GM18867 (cell line): Measurements from ENCODE around the gene EIF1AD.

Experiments
- ATAC-seq: cut with Tn5 transposase; IDR thresholded peaks from one replicate; pipeline ENCODE4 v1.9.1; 2021; ENCODE audit warnings: mild to moderate bottlenecking, moderate library complexity; ENCODE audit not compliant: unreplicated experiment

The EIF1AD gene

DNA sequence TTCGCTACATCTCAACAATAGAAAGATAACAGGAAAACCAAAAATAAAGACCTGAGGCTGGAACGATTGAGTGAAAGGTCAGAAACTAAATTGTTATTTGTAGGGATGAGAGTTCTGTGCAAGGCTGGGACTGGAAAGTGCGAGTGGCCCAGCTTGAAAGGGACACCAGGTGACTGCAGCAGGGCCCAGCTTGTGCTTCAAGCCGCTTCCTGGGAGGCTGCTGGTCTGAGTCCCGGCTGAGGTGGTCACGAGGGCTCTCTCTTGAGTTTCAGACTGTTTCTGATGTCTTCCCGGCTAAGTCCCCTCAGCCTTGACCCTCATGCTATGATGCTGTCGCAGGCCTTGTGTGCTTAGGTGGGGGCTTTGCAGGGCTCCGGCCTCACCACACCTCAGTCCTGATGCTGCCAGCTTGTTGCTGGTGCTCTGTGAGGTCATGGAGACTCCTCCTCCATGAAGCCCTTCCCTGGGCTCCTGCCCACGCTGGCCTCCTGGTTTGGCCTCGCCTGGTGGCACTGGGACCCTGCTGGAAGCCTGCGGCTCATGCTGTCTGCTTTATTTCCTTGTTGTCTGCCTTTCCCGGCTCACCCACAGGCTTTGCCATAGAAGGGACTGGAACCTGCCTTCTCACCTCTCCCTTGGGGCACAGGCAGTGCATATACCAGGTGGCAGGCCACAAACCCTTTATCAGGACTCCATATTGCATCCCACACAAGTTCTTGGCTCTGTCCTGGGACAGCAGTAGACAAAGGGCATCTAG lies 4.4 kb upstream of the EIF1AD start:
- no peak for ATAC-seq

DNA sequence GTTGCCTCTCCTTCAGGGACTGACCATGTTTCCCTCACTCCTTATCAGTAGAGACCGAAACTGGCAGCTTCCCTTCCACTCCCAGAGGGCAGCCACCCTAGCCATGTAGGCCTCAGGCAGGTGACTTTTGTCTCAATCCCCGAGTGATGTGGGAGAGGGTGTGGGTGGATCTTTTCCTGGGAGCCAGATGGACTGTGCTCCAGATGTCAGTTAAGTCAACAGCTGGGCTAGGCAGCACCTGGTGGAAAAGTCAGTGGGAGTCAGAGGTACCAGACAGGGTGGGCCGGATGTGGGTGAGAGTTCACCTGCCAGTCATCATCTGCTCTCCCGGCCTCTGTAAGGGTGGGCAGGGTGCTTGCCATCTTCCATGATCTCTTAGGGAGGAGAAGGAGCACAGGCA lies 2.2 kb upstream of the EIF1AD start:
- no peak for ATAC-seq

DNA sequence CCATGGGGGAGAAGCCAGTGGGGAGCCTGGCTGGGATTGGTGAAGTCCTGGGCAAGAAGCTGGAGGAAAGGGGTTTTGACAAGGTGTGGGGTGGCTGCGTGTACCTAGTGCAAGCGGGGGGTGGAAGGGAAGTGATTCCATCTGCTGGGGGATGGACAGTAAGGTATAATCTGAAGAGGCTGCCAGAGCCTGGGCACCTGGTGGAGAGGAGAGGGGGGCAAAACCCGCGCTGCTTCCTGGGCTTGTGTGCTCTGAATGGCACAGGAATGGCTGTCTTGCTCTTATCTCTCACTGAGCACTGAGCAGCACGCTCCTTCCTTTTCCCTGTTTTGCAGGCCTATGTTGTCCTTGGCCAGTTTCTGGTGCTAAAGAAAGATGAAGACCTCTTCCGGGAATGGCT lies 1.3 kb upstream of the EIF1AD start:
- ATAC-seq = no peak

DNA sequence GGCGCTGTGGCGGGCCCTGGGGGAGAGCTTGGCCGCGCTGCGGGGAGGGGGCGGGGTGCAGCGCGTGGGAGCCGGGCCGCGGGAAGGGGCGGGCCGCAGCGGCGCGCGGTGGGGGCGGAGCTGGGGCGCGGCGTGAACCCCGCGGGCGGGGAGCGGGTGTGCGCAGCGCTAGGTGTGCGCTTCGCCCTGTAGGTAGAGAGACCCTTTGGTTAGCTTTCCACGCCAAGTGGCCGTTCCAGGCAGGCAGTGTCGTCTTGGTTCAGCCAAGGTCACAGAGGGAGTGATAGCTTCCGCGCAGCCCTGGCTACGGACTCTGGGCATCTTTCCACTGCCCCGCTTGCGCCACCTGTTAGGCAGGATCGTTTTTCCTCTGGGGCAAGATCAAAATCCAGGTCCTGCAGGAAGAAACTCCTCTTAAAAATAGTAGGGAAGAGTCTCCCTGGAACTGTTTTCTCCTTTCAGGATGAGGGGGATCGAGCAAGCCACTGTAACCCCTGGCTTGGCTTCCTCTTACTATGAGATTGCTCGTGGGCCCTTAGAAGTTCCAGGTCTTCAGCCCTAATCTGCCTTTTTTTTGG lies 780 bp upstream of the EIF1AD start:
- peak; percentile 55 for ATAC-seq

DNA sequence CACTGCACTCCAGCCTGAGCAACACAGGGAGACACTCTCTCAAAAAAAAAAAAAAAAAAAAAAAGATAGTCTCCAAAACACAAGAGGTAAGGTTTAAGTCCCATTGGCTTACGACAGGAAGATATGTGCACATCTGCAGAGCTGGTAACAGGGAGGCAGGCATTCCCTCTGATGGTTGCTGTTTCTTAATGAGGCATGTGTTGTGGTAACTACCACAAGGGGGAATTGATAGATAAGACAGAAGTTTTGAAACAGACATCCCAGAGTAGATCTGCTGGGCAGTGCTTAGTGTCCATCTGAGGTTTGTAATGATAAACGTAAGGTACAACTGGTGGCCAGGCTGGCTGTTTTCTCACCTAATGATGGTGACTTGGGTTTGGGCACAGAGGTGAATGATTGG lies 4.7 kb downstream of the EIF1AD start:
- ATAC-seq = no peak

DNA sequence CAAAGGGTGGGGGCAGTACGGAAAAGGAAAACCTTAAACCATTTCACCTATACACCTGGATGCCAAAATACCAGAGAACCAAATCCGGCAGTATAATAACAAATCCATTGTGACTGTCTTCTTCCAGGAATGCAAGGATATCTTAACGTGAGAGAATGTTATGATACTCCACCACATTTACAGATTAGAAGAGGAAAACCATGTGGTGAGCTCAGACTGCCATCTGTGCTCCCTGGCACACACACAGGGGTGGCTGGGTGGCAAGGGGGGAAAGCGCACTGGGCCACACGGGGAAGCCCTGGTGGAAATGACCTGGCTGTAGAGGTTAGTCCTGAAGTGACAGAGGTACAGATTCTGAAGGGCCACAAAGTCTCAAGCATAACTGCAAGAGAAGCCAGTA lies 9.9 kb downstream of the EIF1AD start:
- no peak for ATAC-seq

DNA sequence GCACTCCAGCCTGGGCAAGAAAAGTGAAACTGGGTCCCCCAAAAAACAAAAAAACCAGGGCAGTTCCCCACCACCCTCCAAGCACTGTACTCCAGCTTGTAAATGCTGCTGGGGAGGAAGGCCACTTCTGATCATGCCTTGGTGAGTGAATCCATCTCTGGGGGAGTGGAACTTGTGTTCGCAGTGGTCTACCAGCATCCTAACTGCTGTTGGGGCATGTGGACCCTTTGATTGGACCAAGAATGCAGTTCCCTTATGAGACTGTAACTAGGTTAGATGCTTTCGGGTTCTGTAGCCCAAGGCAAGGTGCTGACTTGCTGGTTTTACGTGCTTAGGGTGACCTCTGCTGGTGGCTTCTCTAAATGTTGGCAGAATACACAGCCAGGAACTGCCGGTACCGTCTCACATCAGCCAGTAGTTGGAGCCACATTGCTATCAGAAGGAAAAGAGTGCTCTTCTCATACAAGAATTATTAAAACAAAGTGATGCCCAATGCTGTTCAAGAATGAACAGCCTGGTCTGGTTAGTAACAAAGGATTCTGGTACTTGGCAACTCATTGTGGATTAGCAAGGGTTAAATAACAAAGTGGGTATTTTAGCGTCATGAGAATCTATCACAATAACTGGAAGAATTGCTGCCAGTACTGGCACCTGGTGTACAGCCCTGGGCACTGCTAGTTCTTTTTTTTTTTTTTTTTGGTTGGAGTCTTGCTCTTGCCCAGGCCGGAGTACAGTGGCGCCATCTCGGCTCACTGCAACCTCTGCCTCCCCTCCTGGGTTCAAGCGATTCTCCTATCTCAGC lies 13.0 kb downstream of the EIF1AD start:
- ATAC-seq = peak; percentile 93

DNA sequence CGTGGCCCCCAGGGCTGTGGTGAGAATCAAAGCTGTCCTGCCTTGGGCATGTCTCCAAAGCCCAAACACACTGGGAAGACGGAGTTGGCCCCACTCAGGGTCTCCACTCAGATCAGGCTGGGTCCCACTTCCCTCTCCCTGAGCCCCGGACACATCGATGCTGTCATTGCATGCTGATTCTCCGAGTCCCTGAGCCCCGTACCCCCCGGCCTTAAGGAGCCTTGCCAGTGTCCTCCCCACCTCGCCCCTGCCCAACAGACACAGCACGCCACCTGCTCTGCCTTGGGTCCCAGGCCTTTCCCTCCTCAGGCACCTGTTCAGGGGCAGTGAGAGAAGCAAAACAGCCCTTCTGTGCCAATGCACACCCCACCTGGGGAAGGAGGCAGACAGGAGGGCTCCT lies 14.6 kb downstream of the EIF1AD start:
- ATAC-seq = no peak

DNA sequence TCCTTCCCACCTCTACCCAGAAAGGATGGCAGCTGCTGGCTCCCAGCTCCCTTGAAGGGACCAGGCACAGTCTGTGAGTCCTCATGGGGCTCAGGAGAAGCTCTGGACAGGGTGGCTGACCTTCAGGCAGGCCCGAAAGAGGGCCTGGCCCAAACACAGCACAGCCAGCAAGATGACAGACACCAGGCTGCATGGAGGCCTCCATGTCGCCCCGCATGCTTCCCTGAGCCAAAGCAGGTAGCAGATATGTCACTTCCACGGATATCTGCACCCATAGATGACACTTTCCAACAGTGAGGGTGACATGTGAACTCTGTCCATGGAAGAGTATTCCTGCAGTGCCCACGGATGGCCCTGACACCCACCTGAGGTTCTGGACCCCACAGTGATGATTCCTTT lies 18.4 kb downstream of the EIF1AD start:
- no peak for ATAC-seq

DNA sequence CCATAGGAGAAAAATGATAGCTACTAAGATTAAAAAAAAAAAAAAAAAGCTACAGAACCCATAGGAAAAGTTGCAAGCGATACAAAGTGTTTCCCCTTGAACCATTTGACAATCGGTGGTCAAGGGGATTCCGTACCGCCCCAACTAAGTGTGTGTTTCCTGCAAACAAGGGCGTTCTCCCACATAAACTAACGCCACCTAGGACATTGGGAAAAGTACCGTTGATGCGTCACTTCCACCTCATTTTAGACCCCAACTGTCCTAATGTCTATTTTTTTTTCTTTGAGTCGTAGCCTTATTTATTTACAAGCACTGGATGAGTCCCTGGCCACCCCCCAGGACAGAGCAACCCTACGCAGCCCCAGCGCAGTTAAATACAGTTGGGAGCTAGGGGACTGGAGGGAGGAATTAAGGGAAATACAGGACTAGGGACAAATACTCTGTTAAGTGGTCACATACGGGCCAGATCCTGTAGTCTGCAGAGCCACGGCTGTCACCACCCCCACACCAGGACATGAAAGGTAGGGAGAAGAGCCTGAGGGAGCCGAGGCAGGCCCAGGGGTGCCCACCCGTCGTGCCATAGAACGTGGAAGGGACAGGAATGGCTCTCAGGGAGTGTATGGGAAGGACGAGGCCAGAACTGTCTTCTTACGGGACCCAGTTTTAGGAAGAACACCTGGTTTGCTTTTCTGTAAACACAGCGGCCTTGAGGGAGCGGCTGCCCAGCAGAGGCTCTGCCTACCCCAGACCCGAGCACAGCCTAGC lies 19.0 kb downstream of the EIF1AD start:
- no peak for ATAC-seq

DNA sequence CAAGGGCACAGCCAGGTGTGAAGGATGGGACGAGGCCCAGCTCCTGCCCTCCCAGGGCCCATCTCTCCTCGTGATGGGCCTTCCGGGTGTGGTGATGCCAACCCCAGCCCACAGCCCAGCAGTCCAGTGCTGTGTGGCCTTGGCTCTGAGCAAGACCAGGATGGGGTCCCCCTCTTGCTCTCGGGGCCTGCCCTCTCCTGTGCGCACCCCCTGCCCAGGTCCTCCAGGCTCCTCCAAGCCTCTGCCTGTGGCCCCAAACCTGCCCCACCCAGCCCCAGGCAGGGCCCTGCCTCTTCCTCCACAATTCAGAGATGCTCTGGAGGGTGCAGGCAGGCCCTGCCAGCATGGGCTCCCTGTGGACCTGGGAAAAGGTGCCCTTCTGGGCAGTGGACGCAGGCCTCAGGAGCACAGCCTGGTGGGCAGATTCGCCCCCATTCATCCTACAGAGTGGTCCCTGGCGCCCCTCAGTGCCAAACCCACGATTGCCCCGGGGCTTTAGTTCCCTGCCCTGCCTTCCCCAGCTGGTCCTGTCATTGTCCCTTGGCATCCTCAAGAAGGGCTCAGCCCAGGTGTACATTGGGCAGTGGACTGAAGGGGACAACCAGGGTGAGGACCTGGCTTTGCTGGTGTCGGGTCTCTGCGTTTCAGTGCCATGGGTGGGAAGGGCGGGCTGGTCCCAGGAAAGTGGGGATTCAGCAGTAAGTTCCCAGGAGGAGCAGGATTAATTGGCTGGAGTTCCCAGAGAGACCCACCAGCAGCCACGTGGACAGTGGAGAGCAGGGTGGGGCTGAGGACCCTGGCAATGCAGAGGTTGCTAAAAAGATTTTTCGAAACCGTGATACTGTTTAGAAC lies 19.8 kb downstream of the EIF1AD start:
- no peak for ATAC-seq

DNA sequence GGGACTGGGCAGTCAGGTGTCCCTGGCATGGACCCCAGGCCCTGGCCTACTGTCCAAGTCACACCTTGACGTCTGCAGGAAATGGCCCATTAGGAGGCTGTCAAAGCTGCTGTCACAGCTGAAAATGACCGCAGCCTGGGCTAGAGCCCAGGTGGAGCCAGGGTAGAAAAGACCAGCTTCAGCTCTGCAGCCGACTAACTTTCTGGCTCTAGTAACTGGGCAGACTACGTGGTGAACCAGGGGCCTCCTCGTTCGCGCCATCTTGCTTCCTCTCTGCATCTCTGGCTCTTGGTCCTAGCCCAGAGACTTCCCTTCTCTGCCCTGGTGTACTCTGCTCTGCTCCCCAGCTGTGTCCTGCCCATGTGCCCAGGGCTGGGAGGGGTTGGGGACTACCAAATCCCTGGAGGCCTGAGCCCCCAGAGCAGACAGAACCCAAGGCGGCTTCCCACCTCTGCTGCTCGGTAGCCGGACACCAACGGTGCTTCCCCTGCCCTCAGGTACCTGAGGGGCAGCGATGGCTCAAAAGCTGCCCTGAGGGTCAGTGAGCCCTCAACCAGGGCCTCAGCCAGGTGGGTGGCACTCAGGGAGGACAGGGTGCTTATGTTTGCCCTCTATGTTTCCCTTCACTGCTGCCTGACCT lies 20.7 kb downstream of the EIF1AD start:
- no peak for ATAC-seq

DNA sequence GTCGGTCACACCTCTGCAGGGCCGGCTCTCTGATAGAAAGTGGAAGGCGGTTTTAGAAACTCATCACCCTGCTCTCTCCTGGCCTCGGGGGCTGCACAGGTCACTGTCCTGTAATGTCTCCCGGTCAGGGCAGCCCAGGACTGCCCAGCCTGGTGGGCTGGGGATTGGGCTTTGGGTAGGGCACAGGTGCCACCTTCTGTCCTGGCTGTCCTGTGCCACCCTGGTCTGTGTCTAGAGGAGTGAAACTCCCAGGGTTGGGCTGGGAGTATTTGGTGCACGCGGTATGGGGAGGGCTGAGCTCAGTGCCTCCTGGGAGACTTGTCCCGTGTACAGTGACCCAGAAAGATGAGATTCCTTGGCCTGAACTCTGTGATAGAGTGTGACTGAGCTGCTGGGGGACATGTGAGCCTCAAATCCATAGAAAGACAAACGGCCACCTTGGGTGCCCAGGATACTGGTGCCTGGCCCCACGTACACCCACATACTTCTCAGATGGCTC lies 22.6 kb downstream of the EIF1AD start:
- ATAC-seq = no peak

DNA sequence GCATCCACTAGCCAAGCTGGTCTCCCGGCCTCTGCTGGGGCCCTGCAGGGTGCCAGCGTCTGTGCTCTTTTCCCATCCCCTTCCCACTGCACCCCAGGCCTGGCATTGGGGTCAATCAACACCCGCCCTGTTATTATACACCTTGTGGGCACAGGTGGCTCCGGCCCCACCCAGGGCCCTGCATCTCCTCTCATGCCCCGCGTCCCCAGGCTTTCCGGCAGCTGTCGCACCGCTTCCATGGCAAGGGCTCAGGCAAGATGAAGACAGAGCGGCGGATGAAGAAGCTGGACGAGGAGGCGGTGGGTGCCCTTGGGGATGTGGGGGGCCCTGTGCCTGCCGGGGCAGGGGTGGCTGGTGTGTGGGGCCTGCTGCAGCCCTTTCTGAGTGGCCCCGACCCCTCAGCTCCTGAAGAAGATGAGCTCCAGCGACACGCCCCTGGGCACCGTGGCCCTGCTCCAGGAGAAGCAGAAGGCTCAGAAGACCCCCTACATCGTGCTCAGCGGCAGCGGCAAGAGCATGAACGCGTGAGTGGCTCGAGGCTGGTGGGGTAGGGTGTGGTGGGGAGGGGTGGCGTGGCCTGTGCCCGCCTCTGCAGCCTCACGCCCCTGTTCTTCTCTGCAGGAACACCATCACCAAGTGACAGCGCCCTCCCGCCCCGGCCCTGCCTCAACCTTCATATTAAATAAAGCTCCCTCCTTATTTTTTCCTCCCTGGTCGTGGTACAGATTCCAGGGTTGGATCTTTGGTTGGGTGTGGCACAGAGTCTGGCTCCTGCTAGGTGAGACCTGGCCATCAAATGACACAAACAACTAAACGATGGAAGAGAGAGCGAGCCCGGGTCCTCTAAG lies 23.3 kb downstream of the EIF1AD start:
- ATAC-seq = no peak

DNA sequence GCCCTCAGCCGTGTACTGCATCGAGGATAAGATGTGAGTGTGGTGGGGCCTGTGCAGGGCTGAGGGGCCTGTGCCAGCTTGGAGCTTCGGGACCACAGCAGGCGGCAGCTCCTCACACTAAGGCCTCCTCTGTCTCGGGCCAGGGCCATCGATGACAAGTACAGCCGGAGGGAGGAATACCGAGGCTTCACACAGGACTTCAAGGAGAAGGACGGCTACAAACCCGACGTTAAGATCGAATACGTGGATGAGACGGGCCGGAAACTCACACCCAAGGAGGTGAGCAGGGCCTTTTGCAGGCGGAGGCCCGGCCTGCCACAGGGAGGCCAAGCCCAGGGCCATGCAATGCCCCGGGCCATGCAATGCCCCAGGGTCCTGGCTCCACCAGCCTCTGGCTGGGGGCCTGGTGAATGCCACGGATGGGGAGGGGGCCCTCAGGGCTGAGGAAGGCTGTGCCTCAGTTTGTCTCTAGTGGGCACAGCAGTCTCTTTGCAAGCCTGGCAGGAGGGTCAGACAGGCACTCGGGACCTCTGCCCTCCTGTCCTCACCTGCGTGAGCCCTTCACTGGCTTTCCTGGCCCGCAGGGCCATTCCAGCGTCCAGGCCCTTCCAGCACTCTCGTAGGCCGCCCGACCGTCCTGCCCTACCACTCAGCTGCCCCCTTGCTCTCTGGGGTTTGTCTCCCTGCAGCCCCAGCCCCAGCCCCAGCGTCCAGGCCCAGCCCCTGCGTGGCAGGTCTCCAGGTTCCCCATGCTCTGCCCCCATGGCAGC lies 24.2 kb downstream of the EIF1AD start:
- ATAC-seq = no peak

DNA sequence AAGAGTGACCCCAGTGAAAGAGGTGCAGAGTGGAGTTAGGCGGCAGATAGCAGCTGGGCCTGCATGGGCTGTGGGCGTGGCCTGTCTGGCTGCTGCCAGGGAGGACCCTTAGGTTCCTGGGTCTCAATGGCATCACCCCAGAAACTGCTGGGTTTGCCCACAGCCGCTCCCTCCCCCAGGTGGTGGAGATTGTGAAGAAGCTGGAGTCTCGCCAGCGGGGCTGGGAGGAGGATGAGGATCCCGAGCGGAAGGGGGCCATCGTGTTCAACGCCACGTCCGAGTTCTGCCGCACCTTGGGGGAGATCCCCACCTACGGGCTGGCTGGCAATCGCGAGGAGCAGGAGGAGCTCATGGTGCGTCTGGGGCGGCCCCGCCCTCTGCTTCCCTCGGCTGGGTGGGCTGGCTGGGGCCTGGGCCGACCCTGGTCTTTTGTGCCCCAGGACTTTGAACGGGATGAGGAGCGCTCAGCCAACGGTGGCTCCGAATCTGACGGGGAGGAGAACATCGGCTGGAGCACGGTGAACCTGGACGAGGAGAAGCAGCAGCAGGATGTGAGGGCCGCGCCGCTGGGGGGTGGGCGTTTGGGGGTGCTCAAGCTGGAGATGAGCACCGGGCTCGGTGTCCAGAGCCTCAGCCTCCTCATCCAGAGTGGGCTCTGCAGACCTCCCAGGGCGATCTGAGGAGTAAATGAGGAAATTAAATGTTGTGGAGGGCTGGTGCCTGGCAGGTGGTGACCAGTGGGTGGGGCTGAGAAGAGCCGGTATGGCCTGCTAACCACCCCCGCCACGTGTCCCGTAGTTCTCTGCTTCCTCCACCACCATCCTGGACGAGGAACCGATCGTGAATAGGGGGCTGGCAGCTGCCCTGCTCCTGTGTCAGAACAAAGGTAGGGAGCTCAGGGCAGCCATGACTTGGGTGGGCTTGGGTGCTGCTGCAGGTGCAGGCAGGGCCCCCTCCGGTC lies 25.5 kb downstream of the EIF1AD start:
- no peak for ATAC-seq

DNA sequence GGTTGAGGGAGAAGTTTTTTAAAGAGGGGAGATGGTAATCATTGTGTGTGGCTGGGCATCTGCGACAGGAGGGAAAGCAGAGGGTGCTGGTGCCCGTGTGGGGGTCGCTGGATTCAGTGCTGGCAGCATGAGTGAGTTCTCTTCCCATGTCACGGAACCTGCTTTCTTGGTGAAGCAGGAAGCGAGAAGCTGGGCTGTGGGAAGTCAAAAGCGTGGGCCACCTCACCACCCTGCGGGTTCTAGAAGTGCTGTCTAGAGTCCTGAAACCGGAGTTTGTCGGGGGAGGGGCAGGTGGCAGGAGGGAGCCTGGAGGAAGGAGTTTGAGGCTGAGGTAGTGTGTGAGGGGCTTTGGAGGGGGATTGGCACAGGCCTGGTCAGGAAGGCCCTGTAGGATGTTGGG lies 26.2 kb downstream of the EIF1AD start:
- ATAC-seq = no peak
